GM19468 (cell line): ENCODE measurements around the gene ERC2.
"Not testable (repeated sequence)": the region's sequence is repeated elsewhere in the genome, so short reads cannot be mapped to it uniquely, and the experiment has no call there.

Experiments used
- ATAC-seq: cut with Tn5 transposase; IDR thresholded peaks from one replicate; pipeline ENCODE4 v1.9.1; 2021; ENCODE audit warnings: mild to moderate bottlenecking, moderate library complexity, moderate number of reproducible peaks; ENCODE audit not compliant: unreplicated experiment; ENCODE audit errors: extremely low read depth

ERC2 gene

GRCh38 chr3:55512571-55513343 lies 955.5 kb downstream of the ERC2 start:
- no peak for ATAC-seq

- no peak for ATAC-seq
These were observed 956.2 kb downstream of the ERC2 start for GRCh38 chr3:55511895-55512570.

- no peak for ATAC-seq
These were observed 959.9 kb downstream of the ERC2 start for GRCh38 chr3:55508335-55508734.

- ATAC-seq, result no peak
These were observed 960.5 kb downstream of the ERC2 start for GRCh38 chr3:55507808-55508207.

- no peak for ATAC-seq
These were observed 962.5 kb downstream of the ERC2 start for GRCh38 chr3:55505776-55506175.

GRCh38 chr3:55505102-55505501 lies 963.2 kb downstream of the ERC2 start:
- ATAC-seq, result not testable (repeated sequence)

- no peak for ATAC-seq
These were observed 966.4 kb downstream of the ERC2 start for GRCh38 chr3:55501905-55502304.

GRCh38 chr3:55500555-55501330 lies 967.5 kb downstream of the ERC2 start:
- no peak for ATAC-seq

GRCh38 chr3:55498520-55498919 lies 969.7 kb downstream of the ERC2 start:
- no peak for ATAC-seq

- no peak for ATAC-seq
These were observed 971.0 kb downstream of the ERC2 start for GRCh38 chr3:55497250-55497649.

- ATAC-seq, result no peak
These were observed 973.3 kb downstream of the ERC2 start for GRCh38 chr3:55494976-55495375.

- no peak for ATAC-seq
These were observed 975.3 kb downstream of the ERC2 start for GRCh38 chr3:55492976-55493375.

GRCh38 chr3:55491296-55491816 lies 976.9 kb downstream of the ERC2 start:
- no peak for ATAC-seq

GRCh38 chr3:55490276-55490913 lies 977.9 kb downstream of the ERC2 start:
- ATAC-seq, result no peak

- no peak for ATAC-seq
These were observed 978.5 kb downstream of the ERC2 start for GRCh38 chr3:55489798-55490132.

- no peak for ATAC-seq
These were observed 979.7 kb downstream of the ERC2 start for GRCh38 chr3:55488398-55489055.

- ATAC-seq, result no peak
These were observed 980.7 kb downstream of the ERC2 start for GRCh38 chr3:55487381-55488241.

- no peak for ATAC-seq
These were observed 981.3 kb downstream of the ERC2 start, which contains the start of gene WNT5A for GRCh38 chr3:55486857-55487380. Gene WNT5A (minus strand): TSS chr3:55487306. CDS start chr3:55486985, 321 bp downstream.
